NCI-H510A treated with DMSO at 0.1 percent for 48 hours (cell line): ENCODE results near the gene BTD.

Source experiments
- DNase-seq: peaks from one replicate; lab custom pipeline; 2025; lab: John Stamatoyannopoulos, UW

The BTD gene

DNA sequence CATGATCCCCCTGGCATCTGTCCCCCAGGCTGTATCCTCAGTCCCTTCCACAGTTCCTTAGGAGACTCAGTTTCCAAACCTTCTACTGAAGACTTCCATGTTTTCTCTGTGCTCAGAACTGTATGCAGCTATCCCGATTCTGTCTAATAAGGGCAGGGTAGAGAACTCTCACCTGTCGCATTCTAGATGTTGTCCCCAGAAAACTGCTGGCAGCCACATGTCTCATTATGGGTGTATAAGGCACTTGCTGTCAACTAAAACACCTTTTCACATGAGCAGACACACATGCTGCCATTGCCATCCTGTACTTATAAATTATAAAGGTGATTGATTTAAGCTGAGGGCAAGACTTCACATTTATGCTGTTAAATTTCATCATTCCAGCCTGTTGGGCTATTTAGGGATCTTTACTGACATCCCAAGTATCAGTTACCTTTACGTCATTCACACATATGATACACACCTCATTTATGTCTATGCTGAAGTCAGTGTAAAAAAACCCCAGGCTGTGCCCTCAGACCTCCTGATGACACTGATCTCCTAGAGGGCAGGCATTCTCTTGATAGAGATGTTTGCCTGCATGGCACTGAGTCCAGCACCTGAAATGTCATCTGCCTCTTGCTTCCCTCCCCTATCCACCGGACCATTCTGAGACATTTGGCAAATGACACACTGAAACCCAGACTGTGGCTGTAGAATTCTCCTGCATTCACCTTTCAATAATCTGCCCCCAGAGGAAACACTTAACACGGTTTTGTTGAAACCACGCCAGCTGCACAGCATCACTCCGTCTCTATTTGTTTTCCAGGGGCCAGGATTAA, 35.8 kb downstream of the BTD start:
- DNase-seq = peak; percentile 3

DNA sequence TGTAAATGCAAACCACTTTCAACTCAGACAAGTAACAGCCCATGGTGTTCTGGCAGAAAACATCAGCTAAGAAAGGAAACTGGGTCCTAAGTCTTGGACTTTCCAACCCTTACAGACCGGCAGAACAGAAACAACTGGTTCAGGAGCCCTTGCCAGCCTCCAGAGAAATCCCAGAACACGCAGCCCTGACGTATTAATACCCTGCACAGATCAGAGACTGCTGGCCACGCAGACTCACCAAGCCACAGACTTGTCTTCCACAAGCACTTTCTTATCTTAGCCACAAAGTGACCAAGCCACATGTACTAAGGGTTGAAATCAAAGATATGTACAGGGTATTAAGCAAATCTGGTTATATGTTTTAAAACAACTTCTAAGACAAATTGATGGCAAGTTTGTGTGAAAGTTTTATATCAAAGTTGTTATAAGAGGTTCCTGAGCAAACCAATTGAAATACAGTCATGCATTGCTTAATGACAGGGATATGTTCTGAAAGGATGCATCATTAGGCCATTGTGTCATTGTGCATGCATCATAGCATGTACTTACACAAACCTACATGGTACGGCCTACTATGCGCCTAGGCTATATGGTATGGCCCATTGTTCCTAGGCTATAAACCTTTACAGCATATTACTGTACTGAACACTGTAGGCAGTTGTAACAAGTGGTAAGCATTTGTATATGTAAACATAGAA, 36.8 kb downstream of the BTD start:
- DNase-seq = no peak

DNA sequence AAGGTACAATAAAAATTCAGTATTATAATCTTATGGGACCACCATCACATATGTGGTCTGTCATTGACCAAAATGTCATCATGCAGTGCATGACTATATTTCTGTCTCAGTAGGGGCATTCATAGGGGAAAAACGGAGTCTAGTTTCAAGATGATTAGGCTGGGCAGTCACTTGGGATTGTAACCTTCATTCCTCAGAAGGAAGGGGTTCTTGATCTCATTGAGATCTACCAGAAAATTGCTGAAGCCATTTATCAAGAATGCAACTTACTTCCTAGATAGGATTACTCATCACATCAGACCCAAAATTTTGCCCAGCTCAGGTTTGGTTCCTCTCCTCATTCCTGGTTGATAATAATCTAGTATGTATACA, 37.3 kb downstream of the BTD start:
- no peak for DNase-seq

DNA sequence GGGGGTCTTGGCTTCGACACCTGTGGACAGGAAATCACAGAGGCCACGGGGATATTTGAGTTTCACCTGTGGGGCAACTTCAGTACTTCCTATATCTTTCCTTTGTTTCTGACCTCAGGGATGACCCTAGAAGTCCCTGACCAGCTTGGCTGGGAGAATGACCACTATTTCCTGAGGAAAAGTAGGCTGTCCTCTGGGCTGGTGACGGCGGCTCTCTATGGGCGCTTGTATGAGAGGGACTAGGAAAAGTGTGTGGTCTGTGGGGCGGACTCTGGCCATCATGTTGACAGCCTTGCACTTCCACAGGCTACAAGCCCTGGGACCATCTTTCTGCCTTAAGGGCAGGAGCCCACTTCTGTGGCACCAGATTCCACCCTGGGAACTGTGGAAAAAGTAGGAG, 43.7 kb downstream of the BTD start:
- no peak for DNase-seq

DNA sequence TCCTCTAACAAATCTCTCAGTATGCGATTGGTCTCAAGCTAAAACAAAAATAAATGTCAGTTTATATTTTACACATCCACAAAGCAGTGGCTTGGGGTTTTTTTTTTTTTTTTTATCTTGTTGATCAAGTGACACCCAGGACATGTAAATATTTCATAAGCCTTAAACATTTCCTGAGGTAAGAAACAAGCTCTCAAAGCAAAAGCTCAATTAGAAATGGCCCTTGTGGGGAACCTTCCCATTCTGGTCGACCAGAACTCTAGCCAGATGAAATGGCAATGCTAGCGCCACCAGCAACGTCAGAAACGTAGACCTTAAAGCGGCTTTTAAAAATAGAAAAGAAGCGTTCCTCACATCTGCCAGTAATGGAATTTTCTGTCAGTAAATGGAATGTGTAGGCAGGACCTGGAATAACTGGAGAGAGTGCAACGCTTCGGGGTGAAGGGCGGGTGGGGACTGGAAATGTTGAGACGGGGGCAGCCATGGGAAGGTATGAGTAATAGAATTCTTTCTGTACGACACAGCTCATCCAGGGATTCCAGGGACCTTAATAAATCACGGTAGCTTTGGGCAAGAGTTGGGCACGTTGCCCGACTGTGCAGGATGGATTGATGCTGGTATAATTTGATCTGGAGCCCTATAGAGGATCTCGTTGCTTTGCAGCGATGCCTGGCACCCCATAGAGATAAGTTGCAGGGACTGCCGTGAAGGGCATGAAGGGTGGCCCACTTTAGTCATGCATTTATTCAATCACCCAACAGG, 44.4 kb downstream of the BTD start:
- DNase-seq = no peak

DNA sequence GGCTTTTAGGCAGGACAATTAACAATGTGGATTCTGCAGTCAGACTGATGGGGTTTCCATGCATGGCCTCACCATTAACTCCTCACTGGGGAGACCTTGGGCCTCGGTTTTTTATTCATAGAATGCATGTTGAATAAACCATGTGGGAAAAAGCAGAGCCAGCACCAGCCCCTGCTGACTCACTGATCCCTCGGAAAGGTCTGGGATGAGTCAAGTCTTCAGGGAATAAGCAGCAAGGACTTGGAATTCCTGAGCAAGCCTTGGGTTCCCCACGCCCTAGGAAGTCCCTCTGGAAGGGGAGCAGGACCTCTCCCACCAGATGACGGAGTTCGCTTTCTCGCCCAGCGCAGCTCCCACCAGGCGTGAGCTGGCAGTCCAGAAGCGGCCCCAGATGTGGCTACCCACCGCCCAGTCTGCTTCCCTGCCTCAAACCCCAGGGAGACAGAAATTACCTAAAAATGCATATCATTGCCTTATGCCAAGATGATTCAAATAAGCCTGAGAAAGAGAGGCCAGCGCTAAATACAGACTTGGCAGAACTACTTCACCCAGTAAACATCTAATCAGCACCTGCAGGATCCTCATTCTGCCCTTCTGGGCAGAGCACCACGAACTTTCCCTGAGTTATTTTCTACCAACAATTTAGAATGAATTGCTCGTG, 45.4 kb downstream of the BTD start:
- no peak for DNase-seq

DNA sequence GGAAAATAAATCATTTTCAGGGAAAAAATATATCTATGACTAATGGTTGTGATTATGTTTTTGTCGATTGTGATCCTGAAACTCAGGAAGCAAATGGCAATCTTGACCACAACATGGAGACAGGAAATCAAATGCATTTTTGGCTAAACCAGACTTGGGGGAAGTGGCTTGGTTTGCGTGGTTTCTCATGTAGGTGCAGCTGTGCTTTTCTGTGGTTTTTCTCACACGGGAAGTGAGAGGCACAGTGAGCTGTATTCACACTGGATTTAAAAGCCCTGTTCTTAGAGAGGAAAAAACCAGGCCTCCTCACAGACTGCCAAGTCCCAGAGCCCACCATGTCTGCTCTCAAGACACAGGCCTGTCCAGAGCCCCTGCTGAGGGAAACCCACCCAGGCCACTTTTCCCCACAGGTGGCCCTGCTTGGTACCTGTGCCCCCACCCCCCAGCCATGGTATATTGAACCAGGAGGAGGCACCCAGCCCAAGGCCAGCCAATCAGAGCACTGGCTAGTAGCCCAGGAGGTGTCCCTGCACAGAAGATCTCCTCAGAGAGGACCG, 46.1 kb downstream of the BTD start:
- DNase-seq = no peak

DNA sequence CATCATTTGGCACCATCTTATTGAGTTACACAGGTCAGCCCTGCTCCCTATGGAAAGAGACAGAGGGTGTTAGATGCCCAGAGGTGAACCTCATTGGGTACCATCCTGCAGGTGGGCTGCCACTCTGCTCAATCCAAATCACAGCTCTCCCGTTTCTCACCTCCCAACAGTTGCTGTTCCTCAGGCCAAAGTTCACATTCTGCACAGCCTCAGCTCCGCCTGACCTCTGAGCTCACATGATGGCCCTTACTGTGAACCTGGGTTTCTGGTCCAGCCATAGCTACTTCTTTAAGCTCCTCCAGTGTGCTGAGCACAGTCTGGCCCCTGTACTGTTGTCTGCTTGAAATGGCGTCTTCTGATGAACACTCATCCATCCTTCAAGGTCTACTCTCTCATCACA, 47.8 kb downstream of the BTD start:
- no peak for DNase-seq

DNA sequence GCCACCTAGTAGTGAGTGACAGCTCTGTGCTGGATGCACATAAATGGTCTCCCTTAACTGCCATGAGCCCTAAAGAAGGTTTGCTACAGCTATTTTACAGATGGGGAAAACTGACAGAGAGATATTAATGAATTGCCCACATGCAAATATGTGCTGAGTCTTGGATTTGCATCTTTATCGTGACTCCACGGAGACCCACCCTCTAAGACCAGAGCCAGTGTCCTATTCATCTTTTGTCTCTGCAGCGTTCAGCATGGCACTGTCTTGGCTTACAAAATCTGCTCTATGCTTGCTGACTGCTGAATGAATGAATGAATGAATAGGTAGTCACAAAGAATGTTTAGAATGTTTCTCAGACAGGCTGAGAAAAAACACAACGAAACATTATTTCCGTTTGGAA, 48.3 kb downstream of the BTD start:
- DNase-seq = no peak

DNA sequence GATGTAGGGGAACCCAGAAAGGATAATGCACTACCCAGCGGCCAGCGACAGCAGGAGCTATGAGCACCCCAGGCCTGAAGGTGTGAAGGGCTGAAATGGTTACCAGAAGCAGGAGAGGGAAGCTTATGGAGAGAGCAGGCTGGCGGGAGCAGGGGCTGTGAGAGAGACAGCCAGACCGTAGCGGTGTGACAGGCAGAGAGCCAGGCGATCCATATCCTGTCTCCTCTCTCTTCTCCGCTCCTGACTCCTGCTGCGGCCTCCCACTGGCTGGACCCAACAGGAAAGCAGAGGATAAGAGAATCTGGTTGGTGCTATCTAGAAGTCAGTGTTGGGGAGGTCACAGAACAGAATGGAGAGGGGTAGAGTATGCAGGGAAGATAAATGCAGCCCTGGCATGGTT, 49.9 kb downstream of the BTD start:
- DNase-seq = no peak

DNA sequence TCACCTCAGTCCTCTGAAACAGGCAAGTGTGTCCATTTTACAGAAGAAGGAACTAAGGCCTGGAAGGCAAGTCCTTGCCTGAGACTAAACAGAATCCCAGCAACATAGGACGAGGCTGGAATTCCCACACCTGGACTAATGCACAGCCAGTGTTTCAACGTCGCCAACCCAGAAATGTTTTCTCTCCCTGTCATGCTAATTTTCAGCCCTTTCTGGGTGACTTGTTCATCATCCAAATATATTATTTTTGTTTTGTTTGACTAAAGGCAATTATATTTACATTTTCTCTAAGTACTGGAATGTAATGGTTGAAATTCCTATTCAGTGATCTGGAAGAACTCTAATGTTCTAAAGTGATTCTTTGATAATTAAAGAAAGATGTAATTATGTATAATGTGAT, 51.8 kb downstream of the BTD start:
- DNase-seq = no peak

DNA sequence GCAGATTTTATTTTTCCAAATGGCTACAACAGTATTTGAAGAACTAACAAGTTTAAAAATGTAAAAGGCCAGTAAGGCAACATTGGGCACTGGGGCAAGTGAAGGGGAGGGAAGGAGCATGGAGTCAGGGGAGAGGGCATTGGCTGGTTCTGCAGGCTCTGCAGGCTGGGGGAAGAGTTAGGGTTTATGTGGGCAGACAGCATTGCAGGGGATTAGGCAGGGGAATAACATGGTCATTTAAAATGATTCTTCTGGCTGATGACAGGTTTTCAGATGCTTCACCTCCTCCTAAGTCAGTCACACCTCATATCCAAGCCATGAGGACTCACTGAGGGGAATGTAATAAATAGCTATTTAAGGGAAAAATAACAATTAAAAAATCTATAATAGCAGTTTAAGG, 52.6 kb downstream of the BTD start:
- DNase-seq = no peak

DNA sequence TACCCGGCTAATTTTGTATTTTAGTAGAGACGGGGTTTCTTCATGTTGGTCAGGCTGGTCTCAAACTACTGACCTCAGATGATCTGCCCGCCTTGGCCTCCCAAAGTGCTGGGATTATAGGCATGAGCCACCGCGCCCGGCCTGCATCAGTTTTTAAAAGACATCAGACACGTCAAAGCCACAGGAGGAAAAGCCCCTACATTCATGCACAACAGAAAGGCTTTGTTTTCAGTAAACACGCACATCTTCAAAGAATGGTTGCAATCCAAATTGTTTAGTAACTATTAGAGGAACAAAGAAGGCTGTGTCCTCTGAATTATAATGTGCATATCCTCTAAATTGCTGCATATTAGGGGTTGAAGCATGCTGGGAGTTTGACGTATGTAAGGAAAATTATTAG, 53.3 kb downstream of the BTD start:
- DNase-seq = no peak

DNA sequence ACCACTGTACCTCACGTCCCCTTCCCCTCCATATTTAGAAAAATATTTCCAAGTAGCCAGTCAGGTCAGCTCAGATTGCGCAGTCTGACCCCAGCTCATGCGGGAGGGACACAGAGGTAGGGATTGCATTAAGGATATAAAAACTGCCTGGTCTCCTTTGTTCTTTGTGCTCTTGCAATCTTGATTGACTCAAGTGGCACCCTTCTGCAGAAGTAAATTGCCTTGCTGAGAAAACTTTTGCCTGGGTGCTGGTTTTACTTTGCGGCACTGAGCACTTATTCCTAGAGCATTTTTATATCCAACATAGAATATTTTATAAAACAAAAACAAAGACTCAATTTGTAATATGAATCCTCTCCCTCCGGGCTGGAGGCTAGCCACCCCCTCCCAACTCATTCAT, 54.8 kb downstream of the BTD start:
- no peak for DNase-seq

DNA sequence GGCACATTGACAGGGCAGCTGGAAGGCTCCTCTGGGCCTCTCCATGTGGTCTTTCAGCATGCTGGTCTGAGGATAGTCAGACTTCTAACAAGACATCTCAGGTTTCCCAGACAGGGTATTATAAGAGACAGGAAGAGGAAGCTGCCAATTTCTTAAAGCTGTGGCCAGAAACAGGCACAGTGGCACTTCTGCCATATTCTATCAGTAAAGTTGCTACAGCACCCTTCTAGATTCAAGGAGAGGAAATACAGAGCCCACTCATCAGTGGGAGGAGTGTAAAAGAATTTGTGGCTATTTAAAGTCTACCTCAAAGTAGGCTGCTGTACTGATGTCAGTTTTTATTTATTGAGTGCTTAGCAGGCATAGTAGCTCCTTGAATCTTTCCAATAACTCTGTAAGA, 55.5 kb downstream of the BTD start:
- DNase-seq = no peak

DNA sequence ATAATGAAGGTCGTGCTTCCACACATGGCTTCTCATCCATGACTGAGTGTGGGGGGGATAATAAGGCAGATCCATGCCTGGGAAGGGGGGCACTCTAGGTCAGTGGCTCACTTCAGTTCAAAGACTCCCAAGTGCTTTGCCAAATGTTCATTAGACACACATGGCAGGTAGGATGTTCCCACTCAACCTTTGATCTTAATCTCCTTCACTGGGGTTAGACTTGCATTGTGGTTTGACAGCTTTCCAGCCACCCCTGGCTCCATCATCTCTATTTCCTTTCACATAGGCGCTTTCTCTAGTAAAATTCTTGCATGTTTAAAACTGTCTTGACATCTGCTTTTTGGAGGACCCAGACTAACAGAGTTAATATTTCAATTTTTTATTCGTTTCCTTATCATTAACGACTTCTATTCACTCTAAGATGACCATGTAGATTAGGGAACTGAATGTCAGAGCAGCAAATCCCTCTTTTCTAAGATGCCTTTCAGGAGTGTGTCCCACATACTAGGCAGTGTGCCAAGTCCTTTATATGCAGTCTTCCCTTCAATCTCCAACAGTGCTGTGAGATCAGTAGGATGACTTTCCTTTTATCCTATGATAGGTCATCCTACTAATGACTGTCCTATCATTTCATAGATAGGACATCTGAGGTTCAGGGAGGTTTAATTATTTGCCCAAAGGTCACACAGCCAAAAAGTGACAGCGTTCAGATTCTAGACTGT, 57.9 kb downstream of the BTD start:
- no peak for DNase-seq

DNA sequence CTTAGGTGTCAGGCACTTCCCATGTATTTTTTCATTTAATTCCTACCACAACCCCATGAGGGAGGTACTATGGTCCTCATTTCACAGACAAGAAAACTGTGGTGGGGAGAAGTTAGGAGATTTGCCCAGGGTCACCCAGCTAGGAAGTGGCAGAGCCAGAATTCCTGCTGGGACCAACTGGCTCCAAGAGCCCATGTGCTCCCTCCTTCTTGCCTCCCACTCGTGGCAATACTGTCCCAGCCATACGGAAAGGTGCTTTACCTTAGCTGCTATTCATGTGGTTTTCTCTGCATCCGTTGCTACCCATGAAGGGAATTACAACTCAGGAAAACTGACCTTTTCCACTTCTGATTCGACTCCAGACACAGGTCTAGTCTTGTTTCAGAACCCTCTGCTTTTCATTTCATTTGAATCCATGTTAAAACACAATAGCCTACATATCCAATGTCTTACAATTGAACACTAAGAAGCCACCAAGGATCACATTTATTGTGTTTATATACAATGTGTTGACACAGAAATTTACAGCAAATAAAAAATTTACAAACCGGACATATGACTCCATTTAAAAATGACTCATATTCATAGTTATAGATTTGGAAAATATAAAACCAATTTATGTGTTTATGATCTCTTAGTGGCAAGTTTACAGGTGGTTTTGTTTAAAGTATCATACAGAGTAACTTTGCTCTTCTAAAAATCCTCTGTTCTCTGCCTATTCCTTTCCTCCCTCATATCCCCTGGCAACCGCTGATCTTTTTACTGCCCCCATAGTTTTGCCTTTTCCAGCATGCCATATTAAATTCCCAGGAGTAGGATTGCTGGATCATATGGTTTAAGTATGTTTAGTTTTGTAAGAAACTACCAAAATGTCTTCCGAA, 58.8 kb downstream of the BTD start:
- DNase-seq = no peak

DNA sequence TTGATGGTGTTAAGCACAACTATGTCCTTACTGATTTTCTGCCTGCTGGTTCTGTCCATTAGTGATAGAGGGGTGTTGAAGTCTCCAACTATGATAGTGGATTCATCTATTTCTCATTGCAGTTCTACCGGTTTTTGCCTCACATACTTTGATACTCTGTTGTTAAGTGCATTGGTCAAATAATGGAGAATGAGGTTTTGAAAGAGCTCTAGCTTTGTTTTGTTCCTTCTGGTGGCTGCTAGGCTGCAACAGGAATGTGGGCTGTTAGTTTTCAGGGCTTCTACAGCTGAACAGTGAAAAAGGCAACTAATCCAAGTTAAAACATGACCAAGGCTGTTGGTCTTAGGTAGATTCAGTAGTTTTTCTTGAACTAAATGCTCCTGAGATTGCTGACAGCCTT, 62.6 kb downstream of the BTD start:
- no peak for DNase-seq

DNA sequence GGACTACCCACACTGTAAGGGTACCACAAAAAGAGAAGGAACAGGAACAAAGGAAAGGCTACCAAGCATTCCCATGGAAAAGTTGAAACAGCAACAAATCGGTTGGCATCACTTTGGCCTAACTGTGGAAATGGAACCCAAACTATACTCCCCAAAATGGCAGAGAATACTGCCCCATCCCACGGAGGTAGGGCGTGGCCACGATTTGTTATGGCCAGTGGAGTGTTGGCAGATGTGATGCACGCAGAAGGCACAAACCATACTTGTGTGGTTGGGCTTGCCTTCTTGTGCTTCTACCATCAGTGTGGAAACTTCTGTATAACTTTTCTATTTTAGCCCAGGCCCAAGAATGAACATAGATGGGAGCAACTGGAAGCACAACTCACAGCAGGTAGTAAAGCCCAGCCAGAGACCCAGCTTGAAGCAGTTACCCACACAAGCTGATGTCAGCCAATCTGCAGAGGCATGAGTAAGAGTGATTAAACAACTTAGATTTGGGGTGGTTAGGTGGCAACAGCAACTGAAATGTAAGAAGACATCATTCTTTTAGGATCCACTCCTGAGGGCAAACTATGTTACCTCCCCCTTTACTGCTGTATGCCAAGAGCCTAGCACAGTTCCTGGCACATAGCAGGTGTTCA, 64.1 kb downstream of the BTD start:
- DNase-seq = no peak

DNA sequence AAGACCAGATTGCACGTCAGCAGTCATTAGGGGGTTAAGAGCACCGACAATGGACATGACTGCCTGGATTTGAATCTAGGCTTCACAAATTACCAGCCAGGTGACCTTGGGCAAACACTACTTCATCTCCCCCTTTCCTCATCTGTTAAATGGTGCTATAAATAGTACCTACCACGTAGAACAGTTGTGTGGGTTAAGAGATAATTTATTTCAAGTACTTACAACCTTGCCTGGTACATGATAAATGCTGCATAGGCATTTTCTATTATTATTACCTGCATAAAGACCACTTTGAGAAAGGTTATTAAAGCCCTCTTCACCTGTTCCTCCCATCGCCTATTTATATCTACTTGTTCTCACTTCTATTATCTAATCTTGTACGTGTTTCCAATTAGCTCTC, 64.7 kb downstream of the BTD start:
- DNase-seq = no peak
